Natural killer cell (primary cell): ENCODE measurements around the gene PRKAG1. TPM values are rescaled to one million over a fixed set of nuclear protein-coding genes. Genes with fewer than 3 reads are reported as not detected.
A peak's percentile ranks its signal among the peaks of the same experiment; 100 is the strongest.

Experiments used
- ATAC-seq, 3 donors: fragments of 150-1000 bp in 2 of 3; fragments of 200-7000 bp in 1 of 3; cut with Tn5 transposase; 1 replicate in 1 of 3; 2 replicates in 2 of 3; pipeline ENCODE4 v1.10.0; 2021; ENCODE audit warnings: mild to moderate bottlenecking in 2 of 3, moderate library complexity in 2 of 3
- DNase-seq, 2 donors: peaks; one replicate each; pipeline versions ENCODE4 v3.0.0 to v3.0.0-alpha.2; 2013 to 2021; ENCODE audit warnings: mixed read lengths in 1 of 2
- H3K27ac ChIP-seq: one replicate; pipeline ENCODE4 v1.5.1; 2013; ENCODE audit warnings: mild to moderate bottlenecking, low read length
- H3K27me3 ChIP-seq: one replicate; pipeline ENCODE4 v1.6.1; 2013; ENCODE audit warnings: low read length; ENCODE audit not compliant: control insufficient read depth, insufficient read depth
- H3K36me3 ChIP-seq: one replicate; pipeline ENCODE4 v1.6.1; 2013; ENCODE audit warnings: low read length; ENCODE audit not compliant: control insufficient read depth, insufficient read depth
- H3K4me1 ChIP-seq: one replicate; pipeline ENCODE4 v1.6.1; 2013; ENCODE audit warnings: low read length; ENCODE audit not compliant: control insufficient read depth, insufficient read depth
- H3K4me3 ChIP-seq: one replicate; pipeline ENCODE4 v1.5.1; 2013; ENCODE audit warnings: low read length
- H3K9me3 ChIP-seq: one replicate; pipeline ENCODE4 v1.6.1; 2013; ENCODE audit warnings: low read length; ENCODE audit not compliant: control insufficient read depth, insufficient read depth
- H3K27ac Mint-ChIP-seq, 2 donors: one replicate each; pipeline ENCODE4 v1.8.0; 2022; ENCODE audit warnings: mild to moderate bottlenecking in 2 of 2, mixed read lengths in 2 of 2, moderate library complexity in 1 of 2
- H3K27me3 Mint-ChIP-seq, 2 donors: one replicate each; pipeline ENCODE4 v1.8.0; 2022; ENCODE audit warnings: low read depth in 2 of 2, mixed read lengths in 2 of 2
- H3K36me3 Mint-ChIP-seq: one replicate; pipeline ENCODE4 v1.8.0; 2022; ENCODE audit warnings: mixed read lengths
- H3K4me1 Mint-ChIP-seq, 2 donors: one replicate each; pipeline ENCODE4 v1.8.0; 2022; ENCODE audit warnings: mixed read lengths in 2 of 2
- H3K4me3 Mint-ChIP-seq: one replicate; pipeline ENCODE4 v1.8.0; 2022; ENCODE audit warnings: mild to moderate bottlenecking, moderate library complexity, mixed read lengths
- H3K9me3 Mint-ChIP-seq, 2 donors: one replicate each; pipeline ENCODE4 v1.8.0; 2022; ENCODE audit warnings: mixed read lengths in 2 of 2
- CTCF ChIP-seq: fragments of 200-600 bp; IDR thresholded peaks from one replicate; pipeline ENCODE4 v1.8.0; 2022; ENCODE audit warnings: antibody characterized with exemption
- WGBS: methylation state at CpG from one replicate; pipeline ENCODE4 v1.1.7; 2013; ENCODE audit warnings: missing lambda C conversion rate; ENCODE audit not compliant: insufficient coverage; 5-methylcytosine and 5-hydroxymethylcytosine counted together
- intact Hi-C: fragments of 100-400 bp; cut with micrococcal nuclease; formaldehyde crosslinking; loops from one replicate; pipeline ENCODE4 v1.14.2; 2022
- total RNA-seq, 4 donors: library from RNA; stranded (reverse); fragments of 120-200 nt in 1 of 4; gene quantifications; one replicate each; pipeline versions ENCODE4 v1.2.3 to v1.2.4, GENCODE V29; 2013 to 2022

The PRKAG1 gene
- total RNA-seq, 3 donors from 2014 or later (not counting 1 experiment from before 2014, with no cell fraction given): 76.4 to 100 (median 81.1) TPM

- H3K4me1 Mint-ChIP-seq: peaks cover 23 to 55% of the 10 kb centered on the region in 2 donors
- no peaks in the 10 kb centered on the region for H3K36me3 Mint-ChIP-seq
These were observed 499 bp upstream of the PRKAG1 start for GRCh38 chr12:49019120-49019430.

GRCh38 chr12:49017891-49018260, 700 bp downstream of the PRKAG1 start:
- intact Hi-C loops: loop anchor here (1.0 to 2.0 kb wide), 4 partner anchors 21 to 113 kb away; partner anchors contain the start of genes TUBA1B and WNT1
- peak; percentile 16 to 24 (median 18) for ATAC-seq
- no peak for TF ChIP-seq CTCF
- H3K4me1 ChIP-seq: peaks cover 24% of the 10 kb centered on the region
- H3K36me3 ChIP-seq: peaks cover 16% of the 10 kb centered on the region
- peak overlapping the region; percentile 97 to 98 for H3K27ac Mint-ChIP-seq
- H3K4me3 Mint-ChIP-seq: peak overlapping the region; percentile 92
- H3K27ac ChIP-seq: peak overlapping the region; percentile 92
- H3K9me3 ChIP-seq: no peaks in the 10 kb centered on the region
- peak in 1 of 2 donors; percentile 35 for DNase-seq
- WGBS: 1% methylated on average over 8 of the region's 8 CpGs
- H3K36me3 Mint-ChIP-seq: no peaks in the 10 kb centered on the region
- no peaks in the 10 kb centered on the region for H3K27me3 Mint-ChIP-seq
- H3K4me3 ChIP-seq: peak overlapping the region; percentile 71
- H3K4me1 Mint-ChIP-seq: peaks cover 23 to 55% of the 10 kb centered on the region in 2 donors
- no peaks in the 10 kb centered on the region for H3K27me3 ChIP-seq
- no peaks in the 10 kb centered on the region for H3K9me3 Mint-ChIP-seq

More at GRCh38 chr12:49019120-49019430, 499 bp upstream of the PRKAG1 start:
- DNase-seq: no peak
- H3K27me3 Mint-ChIP-seq: no peaks in the 10 kb centered on the region
- WGBS: no CpG with 5 or more reads among the region's 8 CpGs
- H3K9me3 Mint-ChIP-seq: no peaks in the 10 kb centered on the region
- peak overlapping the region; percentile 97 to 98 for H3K27ac Mint-ChIP-seq
- Histone ChIP-seq H3K27me3 (no peaks in the 10 kb centered on the region), H3K9me3 (no peaks in the 10 kb centered on the region), H3K36me3 (peaks cover 23% of the 10 kb centered on the region), H3K27ac (peak overlapping the region; percentile 92), H3K4me1 (peaks cover 24% of the 10 kb centered on the region), H3K4me3 (peak overlapping the region; percentile 48)
- peak overlapping the region; percentile 92 for H3K4me3 Mint-ChIP-seq
- no peak for TF ChIP-seq CTCF
- peak; percentile 26 to 41 (median 29) for ATAC-seq
- intact Hi-C loops: loop anchor here (2.0 kb wide), 3 partner anchors 22 to 112 kb away; partner anchors contain the start of genes TUBA1B and WNT1

DNA sequence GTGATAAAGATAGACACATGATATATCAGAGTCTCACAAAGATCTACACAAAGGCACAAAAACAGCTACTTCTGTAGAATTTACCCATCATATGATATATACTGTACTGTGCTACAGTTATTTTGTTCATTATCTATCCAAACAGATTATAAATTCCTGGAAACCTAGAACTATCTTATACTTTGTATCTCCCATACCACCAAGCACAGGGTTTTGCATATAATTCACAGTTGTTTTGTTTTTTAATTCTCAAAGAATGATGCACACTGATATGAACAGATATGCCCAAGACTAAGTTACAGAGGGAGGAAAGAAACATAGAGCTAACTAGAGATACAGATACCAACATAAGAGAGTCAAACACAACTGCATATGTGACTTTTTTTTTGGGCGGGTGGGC, 3.4 kb downstream of the PRKAG1 start:
- peaks cover 23 to 55% of the 10 kb centered on the region in 2 donors for H3K4me1 Mint-ChIP-seq
- peaks cover 23% of the 10 kb centered on the region for H3K36me3 ChIP-seq
- no peak overlapping the region for H3K4me3 ChIP-seq
- ATAC-seq (no peak), DNase-seq (no peak)
- H3K27me3 Mint-ChIP-seq: no peaks in the 10 kb centered on the region
- no peaks in the 10 kb centered on the region for H3K9me3 Mint-ChIP-seq
- H3K4me1 ChIP-seq: peaks cover 24% of the 10 kb centered on the region
- peak overlapping the region in 1 of 2 donors; percentile 17 for H3K27ac Mint-ChIP-seq
- H3K27ac ChIP-seq: no peak overlapping the region
- no peaks in the 10 kb centered on the region for H3K9me3 ChIP-seq
- H3K36me3 Mint-ChIP-seq: peaks cover 7% of the 10 kb centered on the region
- H3K4me3 Mint-ChIP-seq: no peak overlapping the region
- no peak for TF ChIP-seq CTCF
- intact Hi-C loops: no loop called here
- H3K27me3 ChIP-seq: no peaks in the 10 kb centered on the region
- 100% methylated on average over 1 of the region's 1 CpG for whole genome bisulfite sequencing

DNA sequence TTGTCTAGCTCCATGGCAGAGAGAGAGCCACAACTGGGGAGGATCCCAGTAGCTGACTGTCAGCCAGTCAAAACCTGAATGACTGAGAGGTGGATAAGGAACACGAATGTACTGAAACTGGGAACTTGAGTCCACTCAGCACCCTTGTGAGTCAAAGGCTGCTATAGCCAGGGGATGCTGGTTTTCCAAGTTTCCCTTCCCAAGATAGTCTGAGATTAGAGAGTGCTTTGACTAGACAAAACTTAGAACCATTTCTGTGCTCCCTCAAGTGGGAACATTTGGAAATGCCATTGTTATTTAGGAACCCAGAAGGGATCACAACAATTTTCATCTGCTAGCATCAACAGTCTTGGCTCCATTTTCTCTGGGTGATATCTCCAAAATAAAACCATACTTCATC, 4.0 kb downstream of the PRKAG1 start:
- ATAC-seq (no peak), DNase-seq (no peak)
- no peak for TF ChIP-seq CTCF
- peaks cover 13% of the 10 kb centered on the region for H3K36me3 Mint-ChIP-seq
- WGBS: 97% methylated on average over 1 of the region's 1 CpG
- Histone ChIP-seq H3K9me3 (no peaks in the 10 kb centered on the region), H3K27ac (no peak overlapping the region), H3K27me3 (no peaks in the 10 kb centered on the region), H3K36me3 (peaks cover 28% of the 10 kb centered on the region), H3K4me3 (no peak overlapping the region), H3K4me1 (peaks cover 19% of the 10 kb centered on the region)
- peaks cover 27 to 50% of the 10 kb centered on the region in 2 donors for H3K4me1 Mint-ChIP-seq
- no peak overlapping the region for H3K27ac Mint-ChIP-seq
- H3K9me3 Mint-ChIP-seq: no peaks in the 10 kb centered on the region
- H3K4me3 Mint-ChIP-seq: no peak overlapping the region
- H3K27me3 Mint-ChIP-seq: no peaks in the 10 kb centered on the region
- intact Hi-C loops: no loop called here
